Nucleus accumbens (tissue), 56 donors: ENCODE measurements around the gene TPM1.

Experiments
- DNase-seq, 56 donors: peaks; one replicate each; lab custom pipeline; 2025; lab: John Stamatoyannopoulos, UW

Gene TPM1

DNA sequence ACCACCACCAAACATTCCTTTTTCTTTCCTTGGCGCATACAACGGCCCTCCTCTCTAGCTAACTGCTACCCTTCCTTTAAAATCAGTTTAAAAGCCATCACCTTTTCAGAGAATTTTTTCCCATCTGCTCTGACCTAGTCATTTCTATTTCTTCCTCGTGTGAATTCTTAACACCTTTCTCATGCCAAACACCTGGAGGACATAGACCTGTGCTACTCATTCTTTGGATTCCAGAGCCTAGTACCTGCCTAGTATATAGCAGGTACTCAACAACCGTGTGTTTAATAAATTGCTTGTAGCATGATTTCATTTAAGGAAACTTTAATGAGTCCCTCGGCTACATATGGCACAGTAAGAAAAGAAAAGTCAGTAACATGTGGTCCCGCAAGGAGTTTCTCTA, 2.0 kb upstream of the TPM1 start:
- no peak for DNase-seq

- no peak for DNase-seq
Observed at GRCh38 chr15:63040954-63041353, 1.6 kb upstream of the TPM1 start.

DNA sequence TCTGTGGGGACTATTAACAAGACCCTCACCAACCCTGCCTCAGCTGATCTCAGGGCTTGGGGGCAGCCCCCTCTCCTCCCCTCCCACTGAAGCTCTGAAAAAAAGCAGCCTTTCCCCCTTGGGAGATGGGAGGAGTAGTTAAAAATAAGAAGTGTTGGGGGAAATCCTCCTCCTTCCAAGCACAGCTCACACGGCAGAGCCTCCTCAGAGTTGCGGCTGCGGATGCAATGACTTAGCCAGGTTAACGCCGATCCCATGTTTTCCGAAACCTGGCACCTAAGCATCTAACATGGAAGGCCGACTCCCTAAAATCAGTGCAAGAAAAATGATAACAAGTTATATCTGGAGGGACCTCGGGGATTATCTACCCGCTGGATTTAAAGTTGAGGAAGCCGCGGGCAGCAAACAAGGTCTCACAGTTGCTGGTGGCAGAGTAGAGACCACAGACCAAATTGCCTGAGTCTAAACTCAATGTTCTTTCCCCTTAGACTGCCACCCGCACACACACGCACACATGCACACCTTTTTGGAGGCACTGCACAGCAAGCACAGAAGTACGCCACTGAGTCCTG, 1.1 kb upstream of the TPM1 start:
- no peak for DNase-seq

- peak in 2 of 56 donors; percentile 48 to 49 for DNase-seq
Observed at GRCh38 chr15:63042877-63043334, 359 bp downstream of the TPM1 start.

DNA sequence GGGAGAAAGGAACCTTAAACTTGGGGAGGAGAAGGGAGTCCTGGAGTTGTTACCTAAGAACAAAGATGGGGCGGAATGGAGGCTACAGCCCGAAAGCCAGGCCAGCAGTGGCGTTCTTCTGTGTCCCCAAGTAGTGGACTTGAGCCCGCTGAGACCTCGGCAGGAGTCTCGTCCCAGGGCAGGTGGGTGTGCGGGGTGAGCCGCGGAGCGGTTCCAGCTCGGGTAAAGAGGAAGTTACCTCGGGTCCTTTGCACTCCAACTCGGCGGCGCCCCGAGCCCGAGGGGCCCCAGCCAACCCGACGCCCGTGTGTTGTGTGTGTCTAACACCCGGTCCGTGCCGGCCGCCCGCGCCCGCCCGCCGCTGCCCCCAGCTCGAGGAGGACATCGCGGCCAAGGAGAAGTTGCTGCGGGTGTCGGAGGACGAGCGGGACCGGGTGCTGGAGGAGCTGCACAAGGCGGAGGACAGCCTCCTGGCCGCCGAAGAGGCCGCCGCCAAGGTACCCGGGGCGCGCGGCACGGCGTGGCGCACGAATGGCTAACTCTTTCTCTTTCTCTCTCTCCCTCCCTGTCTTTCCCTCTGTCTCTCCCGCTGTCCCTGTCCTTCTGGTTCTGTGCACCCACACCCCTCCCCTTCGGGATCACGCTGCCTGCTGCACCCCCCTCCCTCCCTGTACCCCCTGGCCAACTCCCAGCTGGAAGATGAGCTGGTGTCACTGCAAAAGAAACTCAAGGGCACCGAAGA, 959 bp downstream of the TPM1 start:
- DNase-seq: no peak

DNA sequence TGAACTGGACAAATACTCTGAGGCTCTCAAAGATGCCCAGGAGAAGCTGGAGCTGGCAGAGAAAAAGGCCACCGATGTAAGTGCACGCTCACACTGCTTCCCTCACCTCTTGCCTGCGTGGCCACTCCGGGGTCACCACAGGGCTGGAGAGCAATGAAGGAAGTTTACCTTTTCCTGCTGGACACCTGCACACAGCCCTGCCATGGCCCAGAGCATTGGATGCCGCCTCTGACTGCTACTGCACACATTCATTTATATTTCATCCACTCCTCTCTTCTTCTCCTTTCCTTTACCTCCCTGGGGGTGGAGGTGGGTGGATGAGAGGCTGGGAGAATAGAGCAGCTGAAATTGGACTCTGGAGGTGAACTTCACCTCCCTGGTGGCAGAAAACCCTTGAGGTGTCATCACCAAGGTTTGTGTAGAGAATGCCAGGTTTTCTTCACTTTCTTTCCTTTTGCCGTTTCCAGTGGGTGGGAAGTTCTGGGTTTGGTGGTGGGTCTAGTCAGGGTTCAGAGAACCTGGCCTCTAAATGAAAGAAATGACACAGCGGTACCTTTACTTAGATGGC, 1.6 kb downstream of the TPM1 start:
- DNase-seq: no peak

GRCh38 chr15:63044645-63045464, 2.3 kb downstream of the TPM1 start:
- no peak for DNase-seq

DNA sequence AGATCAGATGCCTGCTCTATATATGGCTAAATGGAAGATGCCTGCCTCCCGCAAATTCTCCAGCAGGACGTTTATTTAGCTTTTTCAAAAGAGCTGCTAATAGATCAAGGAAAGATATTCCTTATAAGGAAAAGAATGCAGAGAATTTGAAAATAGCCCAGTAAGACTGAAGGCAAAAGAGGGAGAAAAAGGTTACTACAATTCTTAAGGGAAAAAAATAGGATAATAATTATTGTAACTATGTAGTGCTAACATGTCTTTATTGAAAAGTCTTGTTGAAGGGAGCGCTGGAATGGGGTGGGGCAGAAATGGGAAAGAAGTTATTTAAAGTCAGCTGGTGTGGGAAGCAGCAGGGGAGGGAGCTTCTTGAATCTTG, 2.9 kb downstream of the TPM1 start:
- no peak for DNase-seq

GRCh38 chr15:63045879-63046278, 3.3 kb downstream of the TPM1 start:
- DNase-seq: no peak

DNA sequence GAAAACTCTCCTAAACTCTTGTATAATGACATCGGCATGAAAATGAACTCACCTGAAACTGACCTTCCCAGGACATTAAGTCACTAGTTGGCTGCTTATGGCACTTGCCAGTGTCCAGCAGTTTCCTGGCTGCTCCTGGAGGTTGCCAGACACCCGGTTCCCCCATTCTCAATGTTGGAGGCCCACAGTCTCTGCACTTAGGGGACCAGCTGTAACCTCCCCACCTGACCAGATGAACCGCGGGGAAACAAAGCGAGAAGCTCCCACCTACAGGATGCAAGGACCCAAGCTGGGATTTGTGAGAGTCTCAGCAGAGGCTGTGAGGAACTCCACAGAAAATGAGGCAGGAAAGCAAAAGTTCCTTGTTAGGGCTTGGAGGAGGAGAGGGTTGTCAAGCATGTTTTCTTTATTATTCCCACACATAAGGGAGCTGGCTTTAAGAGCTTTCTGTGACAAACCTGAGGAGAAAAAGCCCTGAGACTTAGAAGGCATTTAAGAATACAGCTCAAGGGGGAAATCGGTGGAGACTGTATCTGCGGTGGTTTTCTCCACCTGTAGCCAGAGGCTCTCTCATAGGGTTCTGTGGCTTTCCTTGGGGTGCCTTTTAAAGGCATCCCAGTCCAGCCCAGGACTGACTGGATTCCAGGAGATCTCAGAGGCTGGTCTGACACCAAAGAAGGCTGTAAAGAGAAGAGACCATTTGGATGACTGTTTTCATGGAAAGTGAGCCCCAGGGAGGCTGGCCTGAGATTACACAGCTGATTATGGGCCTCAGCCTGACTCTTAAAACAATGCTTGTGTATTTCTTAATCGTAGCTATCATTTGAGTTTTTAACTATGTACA, 4.6 kb downstream of the TPM1 start:
- no peak for DNase-seq

DNA sequence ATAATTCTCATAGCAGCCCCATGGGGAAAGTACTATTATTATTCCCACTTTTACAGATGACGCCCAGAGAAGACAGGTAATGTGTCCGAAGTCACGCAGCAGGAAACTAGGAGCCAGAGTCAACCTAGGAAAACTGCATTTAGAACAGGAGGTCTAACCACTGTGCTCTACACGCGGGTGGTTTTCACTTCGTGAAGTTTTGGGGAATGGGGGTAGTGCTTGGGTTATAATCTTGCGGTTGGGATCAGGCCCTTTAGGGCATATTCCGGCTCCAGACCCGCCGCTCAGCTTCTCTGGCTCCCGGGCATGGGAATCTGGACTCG, 5.2 kb downstream of the TPM1 start:
- no peak for DNase-seq

GRCh38 chr15:63048115-63048775, 5.7 kb downstream of the TPM1 start:
- DNase-seq: peak in 55 of 56 donors; percentile 41 to 96 (median 82)

DNA sequence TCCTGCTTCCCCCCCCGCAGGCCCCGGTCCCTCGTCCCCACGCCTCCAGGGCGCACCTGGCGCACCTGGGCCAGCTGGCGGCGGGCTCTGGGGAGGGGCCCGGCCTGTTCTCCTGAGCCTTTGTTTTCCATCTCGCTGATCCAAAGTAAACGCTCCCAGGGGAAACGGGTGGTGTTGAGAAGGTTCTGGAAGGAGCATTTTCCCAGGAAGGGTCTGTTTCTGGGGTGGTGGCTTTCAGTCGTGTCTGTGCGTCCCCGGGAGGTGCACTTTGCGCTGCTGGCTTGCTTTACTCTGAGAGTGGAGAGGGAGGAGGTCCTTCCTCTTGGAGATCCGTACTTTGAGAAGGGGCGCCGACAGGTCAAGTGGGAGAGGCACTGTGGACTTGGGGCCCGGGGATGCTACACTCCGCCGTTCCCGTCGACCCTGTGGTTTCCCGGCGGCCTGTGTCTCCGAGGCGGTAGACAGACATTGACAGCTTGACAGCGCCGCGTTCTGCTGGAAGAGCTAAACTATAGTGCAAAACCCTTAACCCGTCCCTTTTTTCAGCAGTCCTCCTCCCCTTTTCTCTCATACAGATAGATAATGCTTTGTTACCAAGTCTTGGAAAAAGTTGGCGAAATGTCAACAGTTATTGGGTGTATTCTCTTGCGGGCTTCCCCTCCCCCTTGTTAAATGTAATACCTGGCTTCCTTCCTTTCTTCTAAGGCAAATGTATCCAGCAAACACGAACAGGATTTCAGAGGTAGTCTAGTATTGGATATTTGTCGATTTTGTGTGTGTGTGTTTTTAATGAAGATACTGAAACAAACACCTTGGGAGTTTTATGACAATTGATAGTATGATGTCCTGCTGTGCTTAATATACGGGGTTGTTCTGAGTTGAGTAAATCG, 6.5 kb downstream of the TPM1 start:
- DNase-seq: peak in 47 of 56 donors; percentile 13 to 72 (median 42)

DNA sequence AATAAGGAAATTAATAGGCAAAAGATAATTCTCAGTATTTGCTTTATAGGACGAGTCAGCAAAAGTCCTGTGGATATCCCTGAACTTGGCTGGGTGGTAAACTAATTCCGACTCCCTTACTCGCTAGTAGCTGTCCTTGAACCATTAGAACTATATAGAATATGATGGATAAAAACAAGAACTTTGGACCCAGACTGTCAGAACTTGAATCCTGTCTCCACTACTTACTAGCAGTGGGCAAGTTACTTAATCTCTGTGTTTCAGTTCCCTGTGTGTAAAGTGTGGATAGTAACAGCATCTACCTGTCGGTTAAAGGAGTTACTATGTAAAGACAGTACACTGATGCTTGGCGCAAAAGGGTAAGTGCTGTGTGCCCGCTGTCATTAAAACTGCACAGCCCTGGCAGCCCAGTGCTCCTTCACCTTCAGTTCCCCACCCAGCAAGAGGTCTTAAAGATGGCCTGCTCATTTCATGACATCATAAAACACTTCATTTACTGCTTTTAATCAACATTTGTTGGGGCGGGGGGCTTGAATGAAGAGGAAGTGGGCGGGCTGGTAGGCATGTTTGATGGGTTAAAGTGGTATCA, 7.3 kb downstream of the TPM1 start:
- DNase-seq: no peak

- DNase-seq: no peak
Observed at GRCh38 chr15:63050731-63051155, 8.2 kb downstream of the TPM1 start.

DNA sequence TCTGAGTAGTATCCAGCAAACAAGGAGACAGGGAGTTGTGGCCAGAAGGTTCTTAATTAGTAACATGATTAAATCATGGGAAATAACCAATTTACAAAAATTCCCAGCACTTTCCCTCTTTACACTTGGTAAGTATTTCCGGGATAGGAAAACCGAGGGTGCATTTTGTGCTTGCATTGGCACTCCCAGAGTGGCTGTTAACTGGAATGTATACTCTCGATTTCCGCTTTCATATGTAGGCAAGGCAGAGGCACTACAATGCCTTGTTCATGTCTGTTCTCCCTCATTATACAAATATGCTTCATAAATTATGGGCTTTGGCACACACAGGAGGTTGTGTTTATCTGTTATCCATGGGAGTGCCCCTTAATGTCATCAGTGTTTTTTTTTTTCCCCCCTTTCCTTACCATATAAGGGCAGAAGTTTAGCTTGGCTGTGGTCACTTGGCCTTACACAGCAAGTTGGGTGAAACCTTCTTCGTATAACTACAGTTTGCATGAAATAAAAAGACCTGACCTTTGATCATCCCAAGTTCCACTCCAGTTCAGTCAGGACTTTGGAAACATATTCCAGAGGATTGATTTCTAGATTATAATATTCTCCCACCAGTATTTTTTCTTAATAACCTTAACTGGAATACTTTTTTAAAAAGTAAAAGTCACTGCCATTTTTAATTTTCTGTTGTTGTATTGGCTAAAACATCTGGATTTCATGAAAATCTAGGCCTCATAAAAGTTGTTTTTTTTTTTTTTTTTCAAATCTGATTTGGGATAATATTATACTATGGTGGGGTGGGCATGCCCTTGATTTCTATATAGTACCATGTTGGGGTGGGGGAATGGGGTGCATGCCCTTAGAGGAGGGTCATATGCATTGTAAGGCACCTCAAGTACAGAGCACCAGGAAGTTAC, 8.9 kb downstream of the TPM1 start:
- no peak for DNase-seq

DNA sequence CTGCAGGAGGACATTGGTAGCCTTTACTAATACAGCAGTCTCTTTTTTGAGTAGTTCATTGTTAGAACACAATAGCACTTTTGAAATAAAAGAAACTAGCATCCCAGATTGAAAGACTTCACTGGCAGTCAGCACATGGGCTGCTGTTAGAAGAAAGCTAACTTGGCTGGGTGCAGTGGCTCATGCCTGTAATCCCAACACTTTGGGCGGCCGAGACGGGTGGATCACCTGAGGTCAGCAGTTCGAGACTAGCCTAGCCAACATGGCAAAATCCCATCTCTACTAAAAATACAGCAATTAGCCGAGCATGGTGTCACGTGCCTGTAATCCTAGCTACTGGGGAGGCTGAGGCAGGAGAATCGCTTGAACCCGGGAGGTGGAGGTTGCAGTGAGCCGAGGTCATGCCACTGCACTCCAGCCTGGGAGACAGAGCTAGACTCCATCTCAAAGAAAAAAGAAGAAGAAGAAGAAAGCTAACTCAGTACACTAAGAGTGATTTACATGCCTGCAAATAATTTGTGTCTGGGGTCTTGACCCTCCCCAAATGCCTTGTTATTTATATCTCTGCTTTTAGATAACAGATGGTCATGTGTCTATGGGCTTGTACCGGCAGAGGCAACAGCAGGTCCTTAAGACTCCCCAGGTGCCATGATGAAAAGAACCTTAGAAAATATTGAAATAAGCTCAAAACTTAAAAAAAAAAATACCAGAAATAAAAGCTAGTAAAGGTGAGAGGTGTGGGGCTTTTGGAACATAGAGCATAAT, 9.7 kb downstream of the TPM1 start:
- DNase-seq: no peak
